ENCODE measurements around the gene TMEM221.
"Not testable (repeated sequence)": the region's sequence is repeated elsewhere in the genome, so short reads cannot be mapped to it uniquely, and the experiment has no call there.

Gene TMEM221

DNA sequence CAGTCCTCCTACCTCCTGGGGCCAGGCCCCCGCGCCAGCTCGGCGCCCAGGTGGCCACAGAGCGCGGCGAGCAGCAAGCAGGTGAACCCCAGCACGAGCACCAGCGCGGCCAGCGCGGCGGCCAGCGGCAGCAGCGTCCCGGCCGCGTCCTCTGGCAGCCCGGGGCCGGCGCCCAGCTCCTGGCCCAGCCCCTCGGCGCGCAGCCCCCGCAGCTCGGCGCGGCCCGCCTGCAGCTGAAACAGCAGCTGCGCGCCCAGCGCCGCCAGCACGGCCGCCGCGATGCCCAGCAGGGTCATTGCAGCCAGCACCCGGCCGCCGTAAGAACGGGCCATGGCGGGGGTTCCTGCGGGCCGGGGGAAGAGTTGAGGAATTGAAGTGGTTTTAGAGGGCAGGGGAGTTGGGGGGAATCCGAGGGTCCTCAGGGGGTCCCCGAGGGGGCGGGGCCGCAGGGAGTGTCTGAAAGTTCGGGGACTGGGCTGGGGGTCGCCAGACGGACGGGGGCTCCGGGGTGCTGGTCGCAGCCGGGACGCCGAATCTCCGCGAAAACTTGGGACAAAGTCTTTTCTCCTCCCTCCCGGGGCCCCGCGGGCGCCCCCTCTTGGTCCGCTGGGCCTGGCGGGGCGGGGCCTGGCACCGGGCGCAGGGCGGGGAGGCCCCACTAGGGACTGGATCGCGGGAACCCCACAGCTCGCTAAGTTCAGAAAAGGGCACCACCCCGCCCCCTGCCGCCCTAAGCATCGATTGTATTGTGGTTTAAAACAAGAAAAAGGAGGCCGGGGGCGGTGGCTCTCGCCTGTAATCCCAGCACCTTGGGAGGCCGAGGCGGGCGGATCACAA lies at the start of gene TMEM221:
Gene TMEM221 (minus strand): TSS at position 538 of the 837 bp plus-strand sequence. CDS start 206 bp downstream, at position 332.
- DNase-seq, result no peak

DNA sequence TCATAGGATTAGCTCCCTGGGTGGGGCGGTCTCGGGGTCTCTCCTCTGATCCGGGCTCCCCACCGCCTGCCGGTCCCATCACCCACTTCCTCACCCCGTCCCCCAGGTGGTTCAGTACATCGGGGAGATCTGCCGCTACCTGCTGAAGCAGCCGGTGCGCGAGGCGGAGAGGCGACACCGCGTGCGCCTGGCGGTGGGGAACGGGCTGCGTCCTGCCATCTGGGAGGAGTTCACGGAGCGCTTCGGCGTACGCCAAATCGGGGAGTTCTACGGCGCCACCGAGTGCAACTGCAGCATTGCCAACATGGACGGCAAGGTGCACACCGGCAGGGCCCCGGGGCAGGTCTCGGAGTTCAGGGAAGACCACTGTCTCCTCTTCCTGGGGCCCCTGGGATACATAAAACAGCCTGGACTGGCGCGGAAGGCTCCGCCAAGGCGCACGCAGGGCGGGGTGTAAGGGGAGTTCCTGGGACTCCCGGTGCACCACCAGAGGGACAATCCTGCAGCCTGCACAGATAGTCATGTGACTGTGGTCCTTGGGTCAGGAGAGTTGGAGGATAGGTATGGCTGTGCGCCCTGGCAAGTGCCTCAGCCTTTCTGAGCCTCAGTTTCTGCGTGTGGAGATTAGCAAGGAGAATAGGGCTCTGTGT lies 48.8 kb upstream of the TMEM221 start:
- no peak for DNase-seq

DNA sequence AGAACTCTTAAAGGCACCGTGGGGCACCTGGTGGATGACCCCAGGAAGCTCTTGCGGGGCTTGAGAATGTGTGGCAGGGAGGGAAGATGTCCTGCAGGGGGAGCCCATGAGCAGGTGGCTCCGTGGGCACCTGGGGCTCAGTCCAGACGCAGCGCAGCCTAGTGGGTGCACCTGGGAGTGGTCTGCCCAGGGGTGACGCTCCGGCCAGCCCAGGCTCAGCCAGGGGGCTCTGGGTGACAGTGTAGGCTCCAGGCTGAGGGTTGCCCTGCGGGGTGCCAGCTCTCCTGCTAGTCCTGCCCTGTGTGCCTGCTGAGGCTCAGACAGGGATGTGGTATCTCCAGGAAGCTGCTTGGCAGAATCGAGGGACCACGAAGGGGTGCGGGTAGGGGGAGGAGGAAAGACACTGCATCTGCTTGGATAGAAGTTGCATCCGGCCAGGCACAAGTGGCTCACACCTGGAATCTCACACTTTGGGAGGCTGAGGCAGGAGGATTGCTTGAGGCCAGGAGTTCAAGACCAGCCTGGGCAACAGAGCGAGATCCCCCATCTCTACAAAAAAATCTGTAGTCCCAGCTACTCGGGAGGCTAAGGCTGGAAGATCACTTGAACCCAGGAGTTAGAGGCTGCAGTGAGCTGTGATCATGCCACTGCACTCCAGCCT lies 48.0 kb upstream of the TMEM221 start:
- DNase-seq, result peak in 1 of 2 donors; percentile 31

DNA sequence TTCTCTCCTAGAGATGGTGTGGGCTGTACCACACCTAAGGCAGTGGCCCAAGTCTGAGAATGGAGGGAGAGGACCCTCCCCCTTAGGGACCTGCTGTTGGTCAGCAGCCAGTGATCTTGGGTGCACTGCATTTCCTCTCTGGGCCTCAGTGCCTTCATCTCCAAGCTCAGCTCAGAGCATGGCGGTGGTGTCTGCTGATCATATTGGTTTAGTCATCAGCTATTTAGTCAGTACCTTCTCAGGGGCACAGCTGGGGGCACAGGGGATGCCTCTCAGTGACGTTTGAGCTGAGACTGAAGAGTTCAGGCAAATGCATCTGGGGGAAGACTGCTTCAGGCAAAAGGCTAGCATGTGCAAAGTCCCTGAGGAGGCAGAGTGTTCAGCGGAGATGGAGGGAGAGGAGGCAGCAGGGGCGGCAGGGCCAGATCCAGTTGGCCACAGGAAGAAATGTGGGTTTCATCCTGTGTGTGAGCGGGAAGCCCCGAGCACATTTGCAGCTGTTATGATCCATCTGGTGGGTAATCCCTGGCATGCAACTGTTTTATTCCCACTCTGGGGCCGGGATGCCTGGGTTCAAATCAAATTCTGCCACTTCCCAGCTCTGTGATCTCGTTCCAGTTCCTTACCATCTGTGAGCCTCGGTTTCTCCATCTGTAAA lies 47.3 kb upstream of the TMEM221 start:
- no peak for DNase-seq

DNA sequence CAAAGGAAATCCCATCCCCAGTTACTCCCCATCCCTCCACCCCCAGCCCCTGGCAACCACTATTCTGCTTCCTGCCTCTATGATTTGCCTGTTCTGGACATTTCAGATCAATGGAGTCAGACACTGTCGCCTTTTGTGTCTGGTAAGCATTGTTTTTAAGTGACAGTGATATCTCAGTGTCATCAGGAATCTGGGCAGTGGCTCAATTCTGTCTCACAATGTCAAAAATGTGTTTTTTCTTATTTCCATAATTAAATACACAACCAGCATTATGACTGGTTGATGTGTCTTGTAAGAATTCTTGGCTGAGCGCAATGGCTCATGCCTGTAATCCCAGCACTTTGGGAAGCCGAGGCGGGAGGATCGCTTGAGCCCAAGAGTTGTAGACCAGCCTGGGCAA lies 42.8 kb upstream of the TMEM221 start:
- peak in 1 of 2 donors; percentile 7 for DNase-seq

DNA sequence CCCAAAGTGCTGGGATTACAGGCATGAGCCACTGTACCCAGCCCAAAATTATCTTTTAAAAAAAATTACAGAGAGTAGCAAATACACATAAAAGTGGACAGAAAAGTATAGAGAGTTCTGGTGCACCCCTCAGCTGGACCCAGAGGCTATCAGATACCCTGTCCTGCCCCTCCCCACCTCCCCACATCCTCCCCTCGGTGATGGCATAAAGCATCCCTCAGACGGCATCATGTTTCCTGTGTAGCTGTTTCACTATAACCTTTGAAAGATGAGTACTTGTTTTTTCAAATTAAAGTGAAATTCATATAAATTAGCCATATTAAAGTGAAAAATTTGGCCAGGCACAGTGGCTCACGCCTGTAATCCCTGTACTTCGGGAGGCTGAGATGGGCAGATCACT lies 41.9 kb upstream of the TMEM221 start:
- DNase-seq, result no peak

DNA sequence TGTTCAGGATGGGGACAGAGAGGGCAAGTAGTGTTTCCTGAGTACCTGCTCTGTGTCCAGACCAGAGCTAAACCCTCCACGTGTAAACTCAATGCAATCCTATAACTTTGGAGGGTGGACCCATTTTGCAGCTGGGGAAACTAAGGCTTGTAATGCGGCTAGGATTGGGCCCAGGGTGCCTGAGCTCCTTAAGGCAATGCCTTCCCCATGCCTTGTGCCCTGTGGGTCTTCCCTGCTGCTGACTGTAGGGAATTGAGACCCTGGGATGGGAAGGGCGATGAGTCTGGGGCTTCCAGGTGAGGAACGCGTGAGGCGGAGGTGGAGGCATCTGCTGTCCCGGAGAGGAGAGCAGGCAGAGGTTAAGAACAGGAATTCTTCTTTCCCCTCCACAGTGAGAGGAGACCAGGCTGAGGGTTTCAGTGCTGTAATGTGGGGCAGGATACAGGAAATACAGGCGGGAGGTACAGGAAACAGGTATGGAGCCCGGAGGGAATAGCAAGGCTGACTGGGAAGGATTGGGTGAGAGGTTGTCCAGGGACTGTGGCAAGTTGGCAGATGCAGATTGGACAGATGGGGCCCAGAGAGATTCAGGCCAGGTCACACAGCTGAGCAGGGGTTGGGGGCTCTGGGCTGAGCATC lies 41.0 kb upstream of the TMEM221 start:
- no peak for DNase-seq

DNA sequence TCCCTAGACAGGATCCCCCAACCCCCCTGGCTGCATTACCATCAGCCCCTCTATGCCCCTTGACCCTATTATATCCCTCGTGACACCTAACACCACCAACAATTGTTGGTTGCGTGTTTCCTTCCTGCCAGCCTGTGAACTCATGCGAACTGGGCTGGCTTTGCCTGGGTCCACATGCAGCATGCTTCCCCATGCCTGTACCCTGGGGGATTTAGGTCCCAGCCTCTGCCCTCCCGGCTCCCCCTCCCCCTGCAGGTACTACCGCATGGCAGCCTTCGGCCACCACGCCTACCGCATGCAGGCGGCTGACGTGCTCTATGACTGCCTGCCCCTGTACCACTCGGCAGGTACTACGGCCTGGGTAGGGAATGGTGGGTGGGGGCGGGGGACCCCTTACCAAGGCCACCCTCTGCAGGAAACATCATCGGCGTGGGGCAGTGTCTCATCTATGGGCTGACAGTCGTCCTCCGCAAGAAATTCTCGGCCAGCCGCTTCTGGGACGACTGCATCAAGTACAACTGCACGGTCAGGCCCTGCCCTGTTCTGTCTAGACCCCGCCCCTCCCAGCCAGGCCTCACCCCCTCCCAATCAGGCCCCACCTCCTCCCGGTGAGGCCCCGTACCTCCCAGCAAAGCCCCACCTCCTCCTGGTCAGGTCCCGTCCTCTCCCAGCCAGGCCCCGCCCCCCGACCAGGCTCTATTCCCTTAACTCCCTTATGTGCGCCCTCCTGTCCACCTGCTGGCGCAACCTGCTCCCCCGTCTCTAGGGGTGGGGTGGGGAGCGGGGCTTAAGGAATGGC lies 40.3 kb upstream of the TMEM221 start:
- DNase-seq, result no peak

DNA sequence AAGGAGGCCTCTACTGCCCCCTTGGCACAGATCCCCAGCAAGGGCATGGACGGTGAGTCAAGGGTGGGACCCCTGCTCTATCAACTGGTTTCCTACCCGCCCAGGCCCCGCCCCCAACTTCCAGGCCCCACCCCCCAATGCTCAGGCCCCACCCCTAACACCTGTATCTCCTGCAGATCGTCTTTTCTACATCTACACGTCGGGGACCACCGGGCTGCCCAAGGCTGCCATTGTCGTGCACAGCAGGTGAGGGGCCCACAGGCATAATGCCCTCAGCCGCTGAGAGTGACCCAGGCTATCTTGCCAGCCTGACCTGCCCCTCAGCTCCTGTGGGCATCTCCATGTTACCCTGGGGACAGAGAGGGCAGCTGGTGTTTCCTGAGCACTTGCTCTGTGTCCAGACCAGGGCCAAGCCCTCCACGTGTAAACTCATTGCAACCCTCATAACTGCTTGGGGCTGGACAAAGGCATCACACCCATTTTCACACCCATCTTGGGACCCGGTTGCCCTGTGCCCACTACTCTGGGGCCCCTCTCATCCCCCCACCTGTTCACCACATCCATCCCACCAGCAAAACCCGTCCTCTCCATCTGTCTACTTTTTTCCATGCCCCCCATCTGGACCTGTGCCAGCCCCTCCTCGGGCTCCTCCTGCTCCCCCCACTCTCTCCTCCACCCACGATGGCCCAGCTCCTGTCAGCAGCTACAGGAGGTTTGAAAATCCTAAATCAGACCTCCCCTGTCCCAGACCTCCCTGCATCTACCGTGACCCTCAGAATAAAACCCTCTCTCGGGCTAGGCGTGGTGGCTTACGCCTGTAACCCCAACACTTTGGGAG lies 39.0 kb upstream of the TMEM221 start:
- no peak for DNase-seq

DNA sequence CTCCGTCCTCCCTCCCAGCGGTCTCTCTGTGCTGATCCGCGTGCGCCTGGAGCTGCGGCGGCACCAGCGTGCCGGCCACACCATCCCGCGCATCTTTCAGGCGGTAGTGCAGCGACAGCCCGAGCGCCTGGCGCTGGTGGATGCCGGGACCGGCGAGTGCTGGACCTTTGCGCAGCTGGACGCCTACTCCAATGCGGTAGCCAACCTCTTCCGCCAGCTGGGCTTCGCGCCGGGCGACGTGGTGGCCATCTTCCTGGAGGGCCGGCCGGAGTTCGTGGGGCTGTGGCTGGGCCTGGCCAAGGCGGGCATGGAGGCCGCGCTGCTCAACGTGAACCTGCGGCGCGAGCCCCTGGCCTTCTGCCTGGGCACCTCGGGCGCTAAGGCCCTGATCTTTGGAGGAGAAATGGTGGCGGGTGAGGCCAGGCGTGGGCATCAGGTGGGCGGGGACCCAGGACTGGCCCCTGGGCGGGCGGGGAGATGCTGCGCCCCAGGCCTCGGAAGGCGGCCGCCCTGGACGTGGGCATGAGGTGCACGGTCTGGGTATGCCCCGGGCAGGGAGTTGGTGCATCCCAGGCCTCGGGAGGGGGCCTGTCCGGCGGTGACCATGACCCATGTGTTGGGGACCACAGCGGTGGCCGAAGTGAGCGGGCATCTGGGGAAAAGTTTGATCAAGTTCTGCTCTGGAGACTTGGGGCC lies 38.2 kb upstream of the TMEM221 start:
- no peak for DNase-seq

DNA sequence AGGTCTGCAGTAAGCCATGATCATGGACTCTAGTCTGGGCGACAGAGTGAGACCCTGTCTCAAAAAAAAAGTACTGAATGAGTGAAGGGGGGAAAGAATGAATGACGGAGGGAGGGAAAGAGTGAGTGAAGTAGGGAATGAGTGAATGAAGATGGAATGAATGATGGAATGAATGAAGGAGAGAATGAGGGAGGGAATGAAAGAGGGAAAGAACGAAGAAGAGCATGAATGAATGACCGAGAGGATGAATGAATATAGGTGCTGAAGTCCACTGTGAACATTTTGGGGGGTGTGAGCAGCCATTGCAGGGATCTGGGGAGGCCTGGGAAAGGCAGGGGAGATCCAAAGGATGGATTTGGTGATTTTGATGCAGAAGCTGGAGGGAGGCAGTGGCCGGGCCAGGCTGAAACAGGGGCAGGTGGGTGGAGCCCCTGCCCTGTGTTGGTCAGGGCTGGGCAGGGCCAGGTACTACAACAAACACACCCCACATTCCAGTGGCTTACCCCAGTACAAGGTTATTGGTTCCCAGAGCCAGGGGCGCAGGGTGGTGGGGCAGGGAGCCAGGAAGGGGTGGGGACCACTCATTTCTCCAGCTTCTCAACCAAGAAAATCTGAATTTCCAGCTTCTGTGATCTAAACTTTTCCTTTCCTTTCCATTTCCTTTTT lies 36.2 kb upstream of the TMEM221 start:
- no peak for DNase-seq

DNA sequence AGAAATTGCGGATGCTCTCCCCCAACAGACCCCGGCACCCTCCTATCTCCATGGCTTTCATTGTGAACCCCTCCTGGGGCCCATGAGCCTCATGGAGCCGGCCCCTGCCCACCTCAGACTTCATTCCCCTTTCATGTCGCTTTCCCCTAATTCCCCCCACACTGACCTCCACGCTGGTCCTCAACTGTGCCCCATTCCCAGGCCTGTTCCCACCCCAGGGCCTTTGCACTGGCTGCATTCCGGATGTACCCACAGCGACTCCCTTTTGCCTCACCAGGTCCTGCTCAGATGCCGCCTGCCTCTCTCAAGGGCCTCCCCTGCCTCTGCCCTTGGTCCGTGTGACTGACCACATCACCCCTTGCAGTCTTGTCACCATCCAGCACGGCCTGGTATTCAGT lies 35.1 kb upstream of the TMEM221 start:
- DNase-seq, result no peak

DNA sequence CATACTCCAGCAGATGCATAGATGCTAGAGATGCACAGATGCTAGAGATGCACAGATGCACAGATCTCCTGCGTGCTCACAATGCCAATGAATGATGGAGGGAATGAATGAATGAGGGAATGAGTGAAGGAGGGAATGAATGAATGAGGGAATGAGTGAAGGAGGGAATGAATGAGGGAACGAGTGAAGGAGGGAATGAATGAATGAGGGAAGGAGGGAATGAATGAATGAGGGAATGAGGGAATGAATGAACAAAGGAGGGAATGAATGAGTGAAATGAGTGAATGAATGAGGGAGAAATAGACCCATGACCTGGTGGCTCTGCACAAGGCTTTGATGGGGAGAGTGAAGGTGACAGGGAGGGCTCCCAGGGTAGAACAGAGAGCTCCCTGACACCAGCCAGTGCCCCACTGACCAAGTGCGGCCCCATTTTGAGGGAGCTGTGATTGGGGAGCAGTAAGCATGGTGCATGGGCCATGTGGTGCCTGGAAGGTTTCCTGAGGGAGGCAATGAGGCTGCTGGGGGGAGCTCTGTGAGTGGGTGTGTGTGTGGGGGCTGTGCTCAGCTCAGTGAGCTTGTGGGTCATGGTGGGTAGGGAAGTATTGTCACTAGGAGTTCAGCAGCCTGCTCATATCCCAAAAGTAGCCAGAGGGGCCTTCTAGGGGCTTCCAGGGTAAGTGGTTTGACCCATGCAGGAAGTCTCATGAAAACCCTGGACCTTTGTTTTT lies 34.6 kb upstream of the TMEM221 start:
- no peak for DNase-seq

DNA sequence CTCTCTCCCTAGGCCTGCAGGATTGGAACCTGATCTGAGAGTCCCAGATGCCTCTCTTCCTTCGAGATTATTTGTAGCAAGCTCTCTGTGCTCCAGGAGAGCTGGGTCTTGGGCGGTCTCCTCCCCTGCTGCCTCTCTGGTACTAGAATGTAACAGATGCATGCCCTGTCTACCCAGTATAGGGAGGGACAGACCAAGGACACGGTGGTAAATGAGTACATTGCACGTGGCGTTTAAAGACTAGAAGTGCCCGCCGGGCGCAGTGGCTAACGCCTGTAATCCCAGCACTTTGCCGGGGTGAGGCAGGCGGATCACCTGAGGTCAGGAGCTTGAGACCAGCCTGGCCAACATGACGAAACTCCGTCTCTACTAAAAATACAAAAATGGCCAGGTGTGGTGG lies 33.5 kb upstream of the TMEM221 start:
- no peak for DNase-seq

DNA sequence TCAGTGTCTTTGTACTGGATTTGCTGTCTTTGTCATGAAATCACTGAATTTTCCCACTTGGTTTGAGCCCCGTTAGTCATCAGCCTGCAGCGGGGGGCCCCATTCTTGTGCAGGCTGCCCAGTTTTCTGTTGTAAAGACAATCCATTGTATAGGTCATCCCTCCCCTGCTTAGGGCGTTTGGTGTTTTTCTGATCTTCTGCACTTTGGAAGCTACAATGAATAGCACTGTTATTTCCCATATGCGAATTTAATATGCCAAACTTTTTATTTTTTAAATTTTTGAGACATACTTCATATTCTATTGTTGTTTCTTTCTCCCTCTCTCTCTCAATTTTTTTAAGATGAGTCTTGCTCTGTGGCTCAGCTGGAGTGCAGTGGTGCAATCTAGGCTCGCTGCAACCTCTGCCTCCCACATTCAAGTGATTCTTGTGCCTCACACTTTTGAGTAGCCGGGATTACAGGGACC lies 30.9 kb upstream of the TMEM221 start:
- no peak for DNase-seq

DNA sequence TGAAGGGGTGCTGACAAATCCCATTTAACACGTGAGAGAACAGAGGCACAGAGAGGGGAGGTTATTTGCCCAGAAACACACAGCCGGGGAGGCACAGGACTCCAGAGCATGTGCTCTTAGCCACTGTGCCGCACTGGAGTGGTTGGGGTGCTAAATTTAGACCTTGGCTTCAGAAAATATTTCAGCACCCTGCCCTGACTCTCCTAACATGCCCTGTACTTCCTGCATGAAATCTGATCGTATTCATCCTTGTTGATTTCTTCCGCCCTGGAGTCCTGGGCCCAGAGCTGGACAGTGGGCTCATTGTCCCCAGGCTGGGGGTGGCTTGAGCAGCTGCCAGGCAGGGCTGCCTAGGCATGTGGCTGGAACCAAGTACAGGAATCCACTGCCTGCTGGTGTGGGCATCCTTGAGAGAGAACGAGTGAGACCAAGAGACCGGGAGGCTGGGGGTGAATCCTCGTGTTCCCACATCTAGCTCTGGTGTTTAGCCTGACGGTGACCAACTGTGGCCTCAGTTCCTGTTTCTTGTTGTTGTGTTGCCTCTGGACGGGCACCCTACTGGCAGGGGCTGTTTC lies 27.2 kb upstream of the TMEM221 start:
- DNase-seq, result peak; percentile 89 to 93

DNA sequence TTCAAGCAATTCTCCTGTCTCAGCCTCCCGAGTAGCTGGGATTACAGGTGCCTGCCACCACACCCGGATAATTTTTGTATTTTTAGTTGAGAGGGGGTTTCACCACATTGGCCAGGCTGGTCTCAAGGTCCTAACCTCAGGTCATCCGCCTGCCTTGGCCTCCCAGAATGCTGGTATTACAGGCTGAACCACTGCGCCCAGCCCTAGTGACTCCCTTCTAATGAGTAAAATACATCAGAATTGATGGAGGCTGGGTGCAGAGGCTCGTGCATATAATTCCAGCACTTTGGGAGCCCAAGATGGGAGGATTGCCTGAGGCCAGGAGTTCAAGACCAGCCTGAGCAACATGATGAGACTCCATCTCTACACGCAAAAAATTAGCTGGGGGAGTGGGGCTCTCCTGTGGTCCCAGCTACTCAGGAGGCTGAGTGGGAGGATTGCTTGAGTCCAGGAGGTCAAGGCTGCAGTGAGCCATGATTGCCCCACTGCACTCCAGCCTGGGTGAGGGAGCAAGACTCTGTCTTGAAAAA lies 26.6 kb upstream of the TMEM221 start:
- not testable (repeated sequence) for DNase-seq

DNA sequence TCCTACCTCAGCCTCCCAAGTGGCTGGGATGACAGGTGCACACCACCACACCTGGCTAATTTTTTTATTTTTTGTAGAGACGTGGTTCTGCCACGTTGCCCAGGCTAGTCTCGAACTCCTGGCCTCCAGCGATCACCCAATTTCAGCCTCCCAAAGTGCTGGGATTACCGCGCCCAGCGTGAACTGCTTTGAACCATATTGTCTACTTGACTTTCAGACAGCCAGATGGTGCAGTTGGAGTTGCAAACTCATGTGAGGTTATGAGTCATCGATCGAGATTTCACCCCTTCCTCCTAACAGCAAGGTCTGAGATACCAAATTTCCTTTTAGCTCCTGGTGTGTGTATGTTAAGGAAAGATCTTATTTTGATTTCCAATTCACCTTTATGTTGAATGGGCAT lies 24.6 kb upstream of the TMEM221 start:
- DNase-seq, result no peak

Measured in hippocampal formation (tissue), 2 donors.